Heart left ventricle (tissue), 16 donors: ENCODE results near the gene TRPM3. TPM values are rescaled to one million over a fixed set of nuclear protein-coding genes. Genes with fewer than 3 reads are reported as not detected.
"Not testable (repeated sequence)": the region's sequence is repeated elsewhere in the genome, so short reads cannot be mapped to it uniquely, and the experiment has no call there.

Source experiments
- ATAC-seq, 4 donors: fragments of 200-7000 bp; cut with Tn5 transposase; one replicate each; pipeline ENCODE4 v1.9.1; 2020 to 2022; ENCODE audit warnings: moderate library complexity in 4 of 4, mild to moderate bottlenecking in 3 of 4, moderate number of reproducible peaks in 1 of 4
- DNase-seq, 5 donors: peaks; one replicate each; pipeline ENCODE4 v3.0.0-alpha.2; 2020
- H3K27ac ChIP-seq, 12 donors: fragments of 200-600 bp; sonication (generic) in 4 of 12; one replicate each; pipeline versions ENCODE4 v1.5.0 to v1.8.0; 2016 to 2022; ENCODE audit warnings: mild to moderate bottlenecking in 2 of 12
- H3K27me3 ChIP-seq, 9 donors: fragments of 200-600 bp; sonication (generic) in 2 of 9; one replicate each; pipeline versions ENCODE4 v1.5.1 to v1.8.0; 2016 to 2022; ENCODE audit warnings: mild to moderate bottlenecking in 3 of 9
- H3K36me3 ChIP-seq, 9 donors: fragments of 200-600 bp; sonication (generic) in 2 of 9; one replicate each; pipeline versions ENCODE4 v1.5.0 to v1.8.0; 2018 to 2022; ENCODE audit warnings: mild to moderate bottlenecking in 2 of 9
- H3K4me1 ChIP-seq, 12 donors: fragments of 200-600 bp; sonication (generic) in 4 of 12; one replicate each; pipeline versions ENCODE4 v1.5.0 to v1.8.0; 2016 to 2022; ENCODE audit warnings: mild to moderate bottlenecking in 3 of 12
- H3K4me3 ChIP-seq, 12 donors: fragments of 200-600 bp; sonication (generic) in 4 of 12; one replicate each; pipeline versions ENCODE4 v1.5.0 to v1.8.0; 2017 to 2022; ENCODE audit warnings: mild to moderate bottlenecking in 9 of 12, moderate library complexity in 4 of 12
- H3K9me3 ChIP-seq, 12 donors: fragments of 200-600 bp; sonication (generic) in 4 of 12; one replicate each; pipeline versions ENCODE4 v1.5.0 to v1.8.0; 2016 to 2022; ENCODE audit warnings: mild to moderate bottlenecking in 1 of 12
- CTCF ChIP-seq, 12 donors: fragments of 200-600 bp; sonication (generic) in 4 of 12; IDR thresholded peaks; one replicate each; pipeline versions ENCODE4 v1.5.0 to v1.8.0; 2018 to 2022; ENCODE audit warnings: antibody characterized with exemption in 12 of 12, mild to moderate bottlenecking in 5 of 12
- POLR2A ChIP-seq, 2 donors: fragments of 450-650 bp; IDR thresholded peaks; one replicate each; pipeline ENCODE4 v1.6.1; 2017; ENCODE audit warnings: antibody characterized with exemption in 2 of 2, mild to moderate bottlenecking in 2 of 2, moderate library complexity in 2 of 2
- WGBS, 4 donors: extraction: QIAGEN DNeasy Blood & Tissue Kit in 2 of 4; methylation state at CpG; one replicate each; pipeline versions ENCODE4 v1.1.5 to v1.1.7; 2013 to 2018; 5-methylcytosine and 5-hydroxymethylcytosine counted together
- intact Hi-C, 10 donors: fragments of 100-400 bp; cut with DNase I; formaldehyde crosslinking; loops; one replicate each; pipeline versions ENCODE4 v1.11.1 to v1.14.2; 2022
- polyA plus RNA-seq, 2 donors: library from polyadenylated mRNA; stranded (reverse); fragments of 200-250 nt; gene quantifications; one replicate each; pipeline ENCODE4 v1.2.3, GENCODE V29; 2013
- total RNA-seq, 9 donors: library from RNA; depleted of rRNA in 2 of 9; stranded (reverse); fragments of >200 nt in 2 of 9; fragmentation: NEBNext Ultra II Directional in 3 of 9; extraction: Animal tissue kit (Norgen Biotek cat#: 25700) in 3 of 9; gene quantifications; one replicate each; pipeline versions ENCODE4 v1.1.0 to v1.2.4, GENCODE V29; 2016 to 2023
- donor health status: ischemic (EF 13 %, LVEDD 7.1; RV severe dilation, severe dysfunction).
- donor health status: healthy with polysubstance abuse.
- donor health status: DM: no; HTN: yes; CAD: no.
- donor health status: DM: no; HTN: no; CAD: no.
- donor health status: ischemic (EF 25% LVEDD 6.9; RV normal size, moderate dysfunction).
- donor health status: ischemic (EF 25% LVEDD 5.7; RV mildly dilated, moderate dysfunction).
- donor health status: healthy.
- donor health status: DM: yes; HTN: yes; CAD: no.
- donor health status: ischemic (EF 35%, LVEDD 5.7; RV mildly dilated, moderate dysfunction).
- donor health status: nonischemic (EF 11% LVEDD 7.7; RV severe dilation, severe dysfunction).
- donor health status: DM: yes; HTN: yes; CAD: no.
- donor health status: PGD.
- donor health status: ischemic (EF 29% LVEDD 5.4; RV normal size, mild dysfunction).
- donor health status: nonischemic (EF 23%, LVEDD 6.1; RV moderate dilation, normal function).

Gene TRPM3
- total and polyA plus RNA-seq, 11 donors = 0.02 to 0.91 (median 0.10) TPM; not detected in 1

GRCh38 chr9:70971723-70972122 is 149.7 kb downstream of the TRPM3 start:
- intact Hi-C loops = no loop called here
- no peak for TF ChIP-seq CTCF (IDR thresholded peaks at IDR 0.05)
- TF ChIP-seq POLR2A (IDR thresholded peaks at IDR 0.05) = no peak
- 90 to 95% (median 92%) methylated on average over 1 of the region's 1 CpG for WGBS, 4 donors
- no peaks in the 10 kb centered on the region for H3K4me1 ChIP-seq
- H3K4me3 ChIP-seq = no peak overlapping the region
- no peak for ATAC-seq
- DNase-seq = no peak
- no peaks in the 10 kb centered on the region for H3K27me3 ChIP-seq
- no peaks in the 10 kb centered on the region for H3K36me3 ChIP-seq
- H3K9me3 ChIP-seq = no peaks in the 10 kb centered on the region
- H3K27ac ChIP-seq = no peak overlapping the region

GRCh38 chr9:70966380-70966779 is 155.0 kb downstream of the TRPM3 start:
- DNase-seq, H3K4me1 ChIP-seq, H3K27ac ChIP-seq, H3K4me3 ChIP-seq, ATAC-seq, intact Hi-C loops, H3K27me3 ChIP-seq, H3K36me3 ChIP-seq, H3K9me3 ChIP-seq: not testable (repeated sequence)
- WGBS, 4 donors = 85 to 93% (median 88%) methylated on average over 3 of the region's 3 CpGs

- peak in 1 of 4 donors; percentile 42 for ATAC-seq
- intact Hi-C loops = no loop called here
- TF ChIP-seq CTCF (IDR thresholded peaks at IDR 0.05) = no peak
- no peak for TF ChIP-seq POLR2A (IDR thresholded peaks at IDR 0.05)
- Histone ChIP-seq H3K36me3 (no peaks in the 10 kb centered on the region), H3K27ac (no peak overlapping the region), H3K4me1 (peaks cover 0 to 6% (median 0%) of the 10 kb centered on the region in 12 donors), H3K9me3 (peaks cover 0 to 7% (median 0%) of the 10 kb centered on the region in 12 donors), H3K27me3 (no peaks in the 10 kb centered on the region), H3K4me3 (no peak overlapping the region)
- no peak for DNase-seq
Measured at GRCh38 chr9:70964861-70965260, 156.6 kb downstream of the TRPM3 start.

- no peak overlapping the region for H3K27ac ChIP-seq
- 52 to 74% (median 65%) methylated on average over 3 of the region's 3 CpGs for whole genome bisulfite sequencing, 4 donors
- TF ChIP-seq CTCF (IDR thresholded peaks at IDR 0.05) (no peak), POLR2A (IDR thresholded peaks at IDR 0.05) (no peak)
- no peak overlapping the region for H3K4me3 ChIP-seq
- H3K4me1 ChIP-seq = peaks cover 0 to 6% (median 0%) of the 10 kb centered on the region in 12 donors
- ATAC-seq = no peak
- no peaks in the 10 kb centered on the region for H3K27me3 ChIP-seq
- H3K9me3 ChIP-seq = peaks cover 0 to 7% (median 0%) of the 10 kb centered on the region in 12 donors
- DNase-seq = no peak
- H3K36me3 ChIP-seq = no peaks in the 10 kb centered on the region
- intact Hi-C loops = no loop called here
Measured at GRCh38 chr9:70963554-70963953, 157.9 kb downstream of the TRPM3 start.

- peaks cover 0 to 7% (median 0%) of the 10 kb centered on the region in 12 donors for H3K9me3 ChIP-seq
- no peaks in the 10 kb centered on the region for H3K27me3 ChIP-seq
- H3K4me3 ChIP-seq = no peak overlapping the region
- intact Hi-C loops = no loop called here
- TF ChIP-seq CTCF (IDR thresholded peaks at IDR 0.05) = no peak
- no peak for TF ChIP-seq POLR2A (IDR thresholded peaks at IDR 0.05)
- ATAC-seq (no peak), DNase-seq (no peak)
- H3K4me1 ChIP-seq = peaks cover 0 to 6% (median 0%) of the 10 kb centered on the region in 12 donors
- WGBS, 4 donors = 79 to 85% (median 84%) methylated on average over 4 of the region's 4 CpGs
- no peaks in the 10 kb centered on the region for H3K36me3 ChIP-seq
- no peak overlapping the region for H3K27ac ChIP-seq
Measured at GRCh38 chr9:70962761-70963440, 158.5 kb downstream of the TRPM3 start.
